Measurements from ENCODE around the gene SIDT2. TPM values are rescaled to one million over a fixed set of nuclear protein-coding genes. Genes with fewer than 3 reads are reported as not detected.
A peak's percentile ranks its signal among the peaks of the same experiment; 100 is the strongest.

Gene SIDT2
- total and polyA plus RNA-seq, 2 of the 13 experiments (the other 11 are each of a cell fraction or from before 2014, with no cell fraction given), result 11.5 to 28.0 TPM

GRCh38 chr11:117197516-117198456 is 19.2 kb downstream of the SIDT2 start:
- Histone ChIP-seq H3K4me3 (replicated peaks in 1 of 3; ENCODE audit: insufficient read depth in 1 of 3, low read depth in 2 of 3, low read length in 3 of 3) (no peak overlapping the region), H3K36me3 (replicated peaks in 1 of 2; ENCODE audit: control insufficient read depth in 1 of 2, insufficient read depth in 2 of 2, low read length in 2 of 2) (no peaks in the 10 kb centered on the region; a peak in 1 of 5 replicates), H3K9me3 (ENCODE audit: low read length) (no peaks in the 10 kb centered on the region), H3K4me1 (ENCODE audit: insufficient read depth, low read length) (peaks cover 9% of the 10 kb centered on the region), H3K9ac (ENCODE audit: insufficient read depth, low read depth, low read length) (no peak overlapping the region), H3K79me2 (ENCODE audit: insufficient read depth, low read length) (no peaks in the 10 kb centered on the region), H3K27ac (ENCODE audit: extremely low read length, insufficient read depth, low read length) (no peak overlapping the region), H4K20me1 (ENCODE audit: insufficient read depth, low read length) (no peaks in the 10 kb centered on the region), H3K4me2 (ENCODE audit: low read depth, low read length) (no peak overlapping the region), H2AFZ (ENCODE audit: low read length) (no peak overlapping the region), H3K27me3 (ENCODE audit: control insufficient read depth in 1 of 2, insufficient read depth in 2 of 2, low read length in 2 of 2) (no peaks in the 10 kb centered on the region)
- intact Hi-C loops (cut with micrococcal nuclease; ENCODE audit: unreplicated experiment), result no loop called here
- no peak for DNase-seq (ENCODE audit: low spot score)
- in situ Hi-C loops (cut with HindIII; ENCODE audit: extremely low pct_ligation_motif_present, low pct_unique_long_range_greater_than_20kb), result no loop called here
- ChIA-PET CTCF (ENCODE audit: low intra/inter-chr PET ratio, low total read pairs) (interaction anchor here (1.6 kb wide), 1 partner anchor 29 kb away, joined by 7 read pairs; no protein-coding TSS in a partner anchor), POLR2A (interaction anchor here (1.2 kb wide), 1 partner anchor 18 kb away, joined by 4 read pairs; no protein-coding TSS in a partner anchor)
- no TSS peak for BruUV-seq (replicated peaks)
- ATAC-seq, result peak; percentile 44
- 67% methylated on average over 12 of the region's 17 CpGs for WGBS (ENCODE audit: low lambda C conversion rate)
- FAIRE-seq, result no peak
- TF ChIP-seq MAF1 (CRISPR knock-in tag; IDR thresholded peaks at IDR 0.05; ENCODE audit: borderline replicate concordance) (no peak), KLF6 (CRISPR knock-in tag; IDR thresholded peaks at IDR 0.05) (no peak), REXO4 (CRISPR knock-in tag; IDR thresholded peaks at IDR 0.05; ENCODE audit: borderline replicate concordance) (no peak), MTF1 (CRISPR knock-in tag; IDR thresholded peaks at IDR 0.05) (no peak), FOXO4 (CRISPR knock-in tag; conservative IDR thresholded peaks at IDR 0.05) (no peak), YEATS2 (CRISPR knock-in tag; IDR thresholded peaks at IDR 0.05; ENCODE audit: borderline replicate concordance) (no peak), ZSCAN9 (CRISPR knock-in tag; IDR thresholded peaks at IDR 0.05; ENCODE audit: borderline replicate concordance) (no peak), JDP2 (CRISPR knock-in tag; IDR thresholded peaks at IDR 0.05; ENCODE audit: borderline replicate concordance) (no peak), HHEX (CRISPR knock-in tag; IDR thresholded peaks at IDR 0.05) (no peak), ZNF776 (CRISPR knock-in tag; IDR thresholded peaks at IDR 0.05) (no peak), ZBTB39 (CRISPR knock-in tag; IDR thresholded peaks at IDR 0.05) (no peak), ZNF256 (CRISPR knock-in tag; conservative IDR thresholded peaks at IDR 0.05) (no peak), SALL2 (CRISPR knock-in tag; IDR thresholded peaks at IDR 0.05) (no peak)
- TF ChIP-seq, protein P1, sequence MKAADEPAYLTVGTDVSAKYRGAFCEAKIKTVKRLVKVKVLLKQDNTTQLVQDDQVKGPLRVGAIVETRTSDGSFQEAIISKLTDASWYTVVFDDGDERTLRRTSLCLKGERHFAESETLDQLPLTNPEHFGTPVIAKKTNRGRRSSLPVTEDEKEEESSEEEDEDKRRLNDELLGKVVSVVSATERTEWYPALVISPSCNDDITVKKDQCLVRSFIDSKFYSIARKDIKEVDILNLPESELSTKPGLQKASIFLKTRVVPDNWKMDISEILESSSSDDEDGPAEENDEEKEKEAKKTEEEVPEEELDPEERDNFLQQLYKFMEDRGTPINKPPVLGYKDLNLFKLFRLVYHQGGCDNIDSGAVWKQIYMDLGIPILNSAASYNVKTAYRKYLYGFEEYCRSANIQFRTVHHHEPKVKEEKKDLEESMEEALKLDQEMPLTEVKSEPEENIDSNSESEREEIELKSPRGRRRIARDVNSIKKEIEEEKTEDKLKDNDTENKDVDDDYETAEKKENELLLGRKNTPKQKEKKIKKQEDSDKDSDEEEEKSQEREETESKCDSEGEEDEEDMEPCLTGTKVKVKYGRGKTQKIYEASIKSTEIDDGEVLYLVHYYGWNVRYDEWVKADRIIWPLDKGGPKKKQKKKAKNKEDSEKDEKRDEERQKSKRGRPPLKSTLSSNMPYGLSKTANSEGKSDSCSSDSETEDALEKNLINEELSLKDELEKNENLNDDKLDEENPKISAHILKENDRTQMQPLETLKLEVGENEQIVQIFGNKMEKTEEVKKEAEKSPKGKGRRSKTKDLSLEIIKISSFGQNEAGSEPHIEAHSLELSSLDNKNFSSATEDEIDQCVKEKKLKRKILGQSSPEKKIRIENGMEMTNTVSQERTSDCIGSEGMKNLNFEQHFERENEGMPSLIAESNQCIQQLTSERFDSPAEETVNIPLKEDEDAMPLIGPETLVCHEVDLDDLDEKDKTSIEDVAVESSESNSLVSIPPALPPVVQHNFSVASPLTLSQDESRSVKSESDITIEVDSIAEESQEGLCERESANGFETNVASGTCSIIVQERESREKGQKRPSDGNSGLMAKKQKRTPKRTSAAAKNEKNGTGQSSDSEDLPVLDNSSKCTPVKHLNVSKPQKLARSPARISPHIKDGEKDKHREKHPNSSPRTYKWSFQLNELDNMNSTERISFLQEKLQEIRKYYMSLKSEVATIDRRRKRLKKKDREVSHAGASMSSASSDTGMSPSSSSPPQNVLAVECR (CRISPR knock-in tag; IDR thresholded peaks at IDR 0.05; ENCODE audit: borderline replicate concordance), result no peak

All from HepG2 (cell line).